Caco-2 (cell line): ENCODE measurements around the gene PPP1R36. TPM values are rescaled to one million over a fixed set of nuclear protein-coding genes. Genes with fewer than 3 reads are reported as not detected.

Experiments used
- BruUV-seq: library from RNA; stranded (reverse); fragments of 400-500 nt; replicated peaks from 2 replicates; lab custom pipeline; 2021; lab: Mats Ljungman, UMichigan
- CTCF ChIA-PET: fragments of 300-600 bp; sonication (Branson Sonifier 250); formaldehyde crosslinking; loops from one replicate; lab custom pipeline; 2022; ENCODE audit warnings: antibody characterized with exemption; lab: Charles Lee
- POLR2A ChIA-PET: fragments of 300-600 bp; sonication (Branson Sonifier 250); formaldehyde crosslinking; loops from one replicate; lab custom pipeline; 2022; ENCODE audit warnings: antibody characterized with exemption; lab: Charles Lee
- DNase-seq, 2 experiments: peaks; one replicate each; pipeline versions ENCODE4 v3.0.0 to v3.0.0-alpha.2; 2020 to 2022
- H3K27me3 ChIP-seq: replicated peaks from 2 replicates; pipeline ENCODE4 v1.6.0; 2011; ENCODE audit warnings: low read length; ENCODE audit not compliant: control insufficient read depth, insufficient read depth
- H3K36me3 ChIP-seq: 2 replicates; pipeline ENCODE4 v1.5.1; 2011; ENCODE audit warnings: low read length; ENCODE audit not compliant: control insufficient read depth, insufficient read depth
- H3K4me1 ChIP-seq: fragments of 250-450 bp; sonication (Bioruptor Pico); 2 replicates; pipeline ENCODE4 v1.5.1; 2020; ENCODE audit warnings: mild to moderate bottlenecking
- H3K4me3 ChIP-seq: 2 replicates; pipeline ENCODE4 v1.5.1; 2011; ENCODE audit warnings: low read depth, mild to moderate bottlenecking, control low read depth, low read length
- H3K9me3 ChIP-seq: fragments of 250-450 bp; sonication (Bioruptor Pico); 2 replicates; pipeline ENCODE4 v1.5.1; 2020; ENCODE audit warnings: mild to moderate bottlenecking, moderate library complexity
- H3K27ac Mint-ChIP-seq: one replicate; pipeline ENCODE4 v1.8.0; 2022; ENCODE audit warnings: mixed read lengths; ENCODE audit not compliant: unreplicated experiment
- H3K27me3 Mint-ChIP-seq: one replicate; pipeline ENCODE4 v1.8.0; 2022; ENCODE audit warnings: mixed read lengths; ENCODE audit not compliant: insufficient read depth, unreplicated experiment
- H3K36me3 Mint-ChIP-seq: one replicate; pipeline ENCODE4 v1.8.0; 2022; ENCODE audit warnings: mild to moderate bottlenecking, mixed read lengths; ENCODE audit not compliant: insufficient read depth, unreplicated experiment
- H3K4me1 Mint-ChIP-seq: one replicate; pipeline ENCODE4 v1.8.0; 2022; ENCODE audit warnings: low read depth, mixed read lengths; ENCODE audit not compliant: unreplicated experiment
- H3K4me3 Mint-ChIP-seq: one replicate; pipeline ENCODE4 v1.8.0; 2022; ENCODE audit warnings: mild to moderate bottlenecking, moderate library complexity, mixed read lengths; ENCODE audit not compliant: unreplicated experiment
- H3K9me3 Mint-ChIP-seq: one replicate; pipeline ENCODE4 v1.8.0; 2022; ENCODE audit warnings: mixed read lengths; ENCODE audit not compliant: unreplicated experiment
- CTCF ChIP-seq, 2 experiments: fragments of 200-600 bp in 1 of 2; IDR thresholded peaks; 1 replicate in 1 of 2; 2 replicates in 1 of 2; pipeline versions ENCODE4 v1.5.1 to v1.8.0; 2011 to 2022; ENCODE audit warnings: antibody characterized with exemption in 1 of 2, control low read depth in 1 of 2, inconsistent platforms in 1 of 2, low read depth in 1 of 2, low read length in 1 of 2, mild to moderate bottlenecking in 1 of 2, moderate library complexity in 1 of 2; ENCODE audit not compliant: insufficient read depth in 1 of 2, severe bottlenecking in 1 of 2, unreplicated experiment in 1 of 2
- intact Hi-C: fragments of 100-400 bp; cut with micrococcal nuclease; formaldehyde crosslinking; loops from one replicate; pipeline ENCODE4 v1.10.0; 2022; ENCODE audit not compliant: unreplicated experiment
- total RNA-seq: library from RNA; stranded (reverse); gene quantifications from 2 replicates; pipeline ENCODE4 v1.2.3, GENCODE V29; 2022

The PPP1R36 gene
- total RNA-seq, 1 experiment from 2014 or later = 2.9 TPM

- intact Hi-C loops = no loop called here
- POLR2A ChIA-PET = no interaction called here
- Mint-ChIP-seq H3K27me3 (no peaks in the 10 kb centered on the region), H3K36me3 (no peaks in the 10 kb centered on the region), H3K4me1 (peaks cover 8% of the 10 kb centered on the region), H3K27ac (no peak overlapping the region), H3K4me3 (no peak overlapping the region), H3K9me3 (no peaks in the 10 kb centered on the region)
- DNase-seq = no peak
- CTCF ChIA-PET = no interaction called here
- no peaks in the 10 kb centered on the region for H3K27me3 ChIP-seq
- no peaks in the 10 kb centered on the region for H3K9me3 ChIP-seq
- H3K4me3 ChIP-seq = no peak overlapping the region
- H3K4me1 ChIP-seq = peaks cover 4% of the 10 kb centered on the region; the same call in 1 of the 2 replicates
- no peak for TF ChIP-seq CTCF (IDR thresholded peaks at IDR 0.05; ENCODE audit: insufficient read depth in 1 of 2, low read depth in 1 of 2, low read length in 1 of 2, severe bottlenecking in 1 of 2, unreplicated experiment in 1 of 2)
- no TSS peak for BruUV-seq
- no peaks in the 10 kb centered on the region for H3K36me3 ChIP-seq
Measured at GRCh38 chr14:64604001-64604400, 54.2 kb downstream of the PPP1R36 start.

GRCh38 chr14:64604881-64605280 lies 55.1 kb downstream of the PPP1R36 start:
- no peaks in the 10 kb centered on the region for H3K9me3 ChIP-seq
- no peaks in the 10 kb centered on the region for H3K9me3 Mint-ChIP-seq
- H3K27me3 Mint-ChIP-seq = no peaks in the 10 kb centered on the region
- no peaks in the 10 kb centered on the region for H3K36me3 Mint-ChIP-seq
- intact Hi-C loops = no loop called here
- ChIA-PET POLR2A (no interaction called here), CTCF (no interaction called here)
- BruUV-seq = no TSS peak
- H3K36me3 ChIP-seq = no peaks in the 10 kb centered on the region
- no peaks in the 10 kb centered on the region for H3K27me3 ChIP-seq
- no peak for TF ChIP-seq CTCF (IDR thresholded peaks at IDR 0.05; ENCODE audit: insufficient read depth in 1 of 2, low read depth in 1 of 2, low read length in 1 of 2, severe bottlenecking in 1 of 2, unreplicated experiment in 1 of 2)
- peaks cover 5% of the 10 kb centered on the region; the same call in 1 of the 2 replicates for H3K4me1 ChIP-seq
- H3K27ac Mint-ChIP-seq = no peak overlapping the region
- peaks cover 8% of the 10 kb centered on the region for H3K4me1 Mint-ChIP-seq
- H3K4me3 Mint-ChIP-seq = no peak overlapping the region
- no peak overlapping the region for H3K4me3 ChIP-seq
- no peak for DNase-seq

GRCh38 chr14:64605926-64606685 lies 56.3 kb downstream of the PPP1R36 start:
- Mint-ChIP-seq H3K9me3 (no peaks in the 10 kb centered on the region), H3K36me3 (no peaks in the 10 kb centered on the region), H3K27me3 (no peaks in the 10 kb centered on the region), H3K27ac (no peak overlapping the region), H3K4me1 (peaks cover 8% of the 10 kb centered on the region), H3K4me3 (no peak overlapping the region)
- intact Hi-C loops = no loop called here
- H3K4me1 ChIP-seq = peaks cover 7% of the 10 kb centered on the region; the same call in 1 of the 2 replicates
- no peaks in the 10 kb centered on the region for H3K36me3 ChIP-seq
- ChIA-PET CTCF (no interaction called here), POLR2A (no interaction called here)
- no TSS peak for BruUV-seq
- no peak overlapping the region for H3K4me3 ChIP-seq
- TF ChIP-seq CTCF (IDR thresholded peaks at IDR 0.05; ENCODE audit: insufficient read depth in 1 of 2, low read depth in 1 of 2, low read length in 1 of 2, severe bottlenecking in 1 of 2, unreplicated experiment in 1 of 2) = no peak
- no peaks in the 10 kb centered on the region for H3K27me3 ChIP-seq
- no peak for DNase-seq
- H3K9me3 ChIP-seq = no peaks in the 10 kb centered on the region
